HAP-1 (cell line): ENCODE results near the gene SLC25A39.
A peak's percentile ranks its signal among the peaks of the same experiment; 100 is the strongest.

Source experiments
- DNase-seq, 2 experiments: peaks; one replicate each; pipeline ENCODE4 v3.0.0-alpha.2; 2016 to 2020; ENCODE audit warnings: low spot score in 2 of 2
- H3K27me3 ChIP-seq: fragments of 250-450 bp; sonication (Bioruptor Pico); 2 replicates; pipeline ENCODE4 v1.5.1; 2020; ENCODE audit warnings: low read depth, mild to moderate bottlenecking, moderate library complexity
- H3K36me3 ChIP-seq: fragments of 250-450 bp; sonication (Bioruptor Pico); replicated peaks from 2 replicates; pipeline ENCODE4 v1.5.1; 2020; ENCODE audit warnings: mild to moderate bottlenecking
- H3K4me1 ChIP-seq: fragments of 250-450 bp; sonication (Bioruptor Pico); 2 replicates; pipeline ENCODE4 v1.5.1; 2020; ENCODE audit warnings: mild to moderate bottlenecking
- H3K4me3 ChIP-seq: fragments of 250-450 bp; sonication (Bioruptor Pico); 2 replicates; pipeline ENCODE4 v1.5.1; 2020; ENCODE audit warnings: mild to moderate bottlenecking, moderate library complexity
- H3K9me3 ChIP-seq: fragments of 250-450 bp; sonication (Bioruptor Pico); 2 replicates; pipeline ENCODE4 v1.5.1; 2020; ENCODE audit warnings: mild to moderate bottlenecking, moderate library complexity
- in situ Hi-C: fragments of 300-500 bp; cut with MboI; formaldehyde crosslinking; loops from 3 replicates; pipeline ENCODE4 v1.14.3; 2020; ENCODE audit warnings: low sequenced_read_pairs, inconsistent platforms, mixed read lengths

SLC25A39 gene

GRCh38 chr17:44360144-44360533 lies 35.5 kb upstream of the SLC25A39 start:
- DNase-seq, result no peak
- Histone ChIP-seq H3K4me1 (peaks cover 6% of the 10 kb centered on the region; the same call in 1 of the 2 replicates), H3K36me3 (no peaks in the 10 kb centered on the region), H3K4me3 (no peak overlapping the region), H3K27me3 (no peaks in the 10 kb centered on the region), H3K9me3 (no peaks in the 10 kb centered on the region)
- in situ Hi-C loops, result no loop called here

DNA sequence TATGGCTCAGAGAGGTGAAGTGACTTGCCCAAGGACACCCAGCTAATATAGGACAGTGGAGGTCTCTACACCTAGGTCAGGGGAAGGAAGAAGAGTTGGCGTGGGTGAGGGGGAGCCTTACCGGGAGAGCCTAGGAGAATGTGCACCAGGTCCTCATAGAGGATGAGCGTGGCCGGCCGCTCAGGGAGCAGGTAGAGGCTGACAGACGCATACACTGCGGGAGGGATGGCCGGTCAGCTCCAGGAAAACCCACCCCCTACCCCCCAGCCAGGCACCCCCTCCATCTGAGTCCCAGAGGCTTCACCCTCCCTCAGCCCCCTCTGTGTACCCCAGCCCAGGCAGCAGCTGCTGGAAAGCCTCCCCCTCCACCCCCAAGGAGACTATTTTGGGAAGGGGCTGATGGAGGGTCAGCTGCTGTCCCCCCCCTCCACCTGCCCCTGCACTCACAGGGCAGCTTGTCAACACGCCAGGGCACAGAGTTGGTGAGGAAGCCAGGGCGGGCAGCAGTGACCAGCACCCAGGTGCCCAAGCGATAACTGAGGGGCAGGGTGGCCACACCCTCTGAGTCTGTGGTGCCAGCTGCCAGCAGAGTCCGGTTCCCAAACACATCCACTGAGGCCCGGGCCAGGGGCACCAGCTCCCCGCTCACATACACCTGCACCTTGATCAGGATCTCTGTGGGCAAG lies 35.0 kb upstream of the SLC25A39 start:
- DNase-seq, result no peak
- no peaks in the 10 kb centered on the region for H3K9me3 ChIP-seq
- no peaks in the 10 kb centered on the region for H3K27me3 ChIP-seq
- H3K4me3 ChIP-seq, result no peak overlapping the region
- H3K4me1 ChIP-seq, result peaks cover 6% of the 10 kb centered on the region; the same call in 1 of the 2 replicates
- no peaks in the 10 kb centered on the region for H3K36me3 ChIP-seq
- in situ Hi-C loops, result no loop called here

DNA sequence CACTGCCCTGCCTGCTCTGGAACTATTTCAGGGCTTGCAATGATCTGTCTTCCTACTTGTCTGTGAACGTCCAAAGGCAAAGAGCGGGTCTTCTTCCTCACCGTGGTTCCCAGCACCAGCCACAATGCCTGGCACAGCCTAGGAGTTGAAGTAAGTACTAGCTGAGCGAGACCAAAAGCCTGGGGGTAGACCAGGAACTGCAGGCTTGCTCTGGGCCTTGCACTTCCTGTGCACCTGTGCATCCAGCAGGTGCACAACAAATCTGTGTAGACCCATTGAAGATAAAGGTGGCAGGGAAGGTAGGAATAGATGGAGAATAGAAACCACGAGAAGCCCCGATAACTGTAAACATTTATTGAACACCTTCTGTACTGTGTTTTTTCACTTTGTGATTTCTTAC lies 34.4 kb upstream of the SLC25A39 start:
- Histone ChIP-seq H3K4me1 (peaks cover 6% of the 10 kb centered on the region; the same call in 1 of the 2 replicates), H3K4me3 (no peak overlapping the region), H3K9me3 (no peaks in the 10 kb centered on the region), H3K27me3 (no peaks in the 10 kb centered on the region), H3K36me3 (no peaks in the 10 kb centered on the region)
- in situ Hi-C loops, result no loop called here
- no peak for DNase-seq

GRCh38 chr17:44358066-44358465 lies 33.4 kb upstream of the SLC25A39 start:
- H3K4me1 ChIP-seq, result peaks cover 6% of the 10 kb centered on the region; the same call in 1 of the 2 replicates
- no peak overlapping the region for H3K4me3 ChIP-seq
- H3K9me3 ChIP-seq, result no peaks in the 10 kb centered on the region
- no peak for DNase-seq
- no peaks in the 10 kb centered on the region for H3K36me3 ChIP-seq
- in situ Hi-C loops, result no loop called here
- no peaks in the 10 kb centered on the region for H3K27me3 ChIP-seq

GRCh38 chr17:44356241-44356640 lies 31.6 kb upstream of the SLC25A39 start:
- Histone ChIP-seq H3K9me3 (no peaks in the 10 kb centered on the region), H3K4me1 (peaks cover 4% of the 10 kb centered on the region; the same call in 1 of the 2 replicates), H3K36me3 (peaks cover 11% of the 10 kb centered on the region), H3K27me3 (no peaks in the 10 kb centered on the region), H3K4me3 (no peak overlapping the region)
- no peak for DNase-seq
- in situ Hi-C loops, result no loop called here

DNA sequence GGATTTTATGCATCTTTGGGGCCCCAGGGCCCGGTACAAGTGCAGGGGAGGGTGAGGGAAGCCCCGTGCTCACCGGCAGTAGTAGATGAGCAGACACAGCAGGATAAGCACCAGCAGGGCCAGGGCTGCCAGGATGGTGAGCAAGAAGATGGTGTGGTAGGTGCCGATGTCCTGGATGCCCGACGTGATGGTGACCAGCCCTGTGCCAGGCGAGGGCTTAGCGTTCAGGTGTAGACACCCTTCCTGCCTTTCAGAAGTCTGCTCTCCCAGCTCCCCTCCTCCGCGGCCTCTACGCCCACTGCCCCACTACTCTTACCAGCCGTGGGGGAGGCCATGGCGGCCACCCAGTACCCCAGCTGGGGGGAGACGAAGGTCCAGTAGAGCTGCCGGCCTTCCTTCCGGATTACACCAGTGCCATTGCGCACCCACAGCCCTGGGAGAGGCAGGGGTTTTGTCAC lies 31.0 kb upstream of the SLC25A39 start:
- in situ Hi-C loops, result no loop called here
- Histone ChIP-seq H3K27me3 (no peaks in the 10 kb centered on the region), H3K4me1 (no peaks in the 10 kb centered on the region), H3K9me3 (no peaks in the 10 kb centered on the region), H3K4me3 (no peak overlapping the region), H3K36me3 (peaks cover 17% of the 10 kb centered on the region)
- DNase-seq, result no peak

- Histone ChIP-seq H3K4me3 (no peak overlapping the region), H3K36me3 (peaks cover 20% of the 10 kb centered on the region), H3K4me1 (no peaks in the 10 kb centered on the region), H3K27me3 (no peaks in the 10 kb centered on the region), H3K9me3 (no peaks in the 10 kb centered on the region)
- in situ Hi-C loops, result no loop called here
- DNase-seq, result no peak
These were observed 30.2 kb upstream of the SLC25A39 start for GRCh38 chr17:44354582-44355561.

DNA sequence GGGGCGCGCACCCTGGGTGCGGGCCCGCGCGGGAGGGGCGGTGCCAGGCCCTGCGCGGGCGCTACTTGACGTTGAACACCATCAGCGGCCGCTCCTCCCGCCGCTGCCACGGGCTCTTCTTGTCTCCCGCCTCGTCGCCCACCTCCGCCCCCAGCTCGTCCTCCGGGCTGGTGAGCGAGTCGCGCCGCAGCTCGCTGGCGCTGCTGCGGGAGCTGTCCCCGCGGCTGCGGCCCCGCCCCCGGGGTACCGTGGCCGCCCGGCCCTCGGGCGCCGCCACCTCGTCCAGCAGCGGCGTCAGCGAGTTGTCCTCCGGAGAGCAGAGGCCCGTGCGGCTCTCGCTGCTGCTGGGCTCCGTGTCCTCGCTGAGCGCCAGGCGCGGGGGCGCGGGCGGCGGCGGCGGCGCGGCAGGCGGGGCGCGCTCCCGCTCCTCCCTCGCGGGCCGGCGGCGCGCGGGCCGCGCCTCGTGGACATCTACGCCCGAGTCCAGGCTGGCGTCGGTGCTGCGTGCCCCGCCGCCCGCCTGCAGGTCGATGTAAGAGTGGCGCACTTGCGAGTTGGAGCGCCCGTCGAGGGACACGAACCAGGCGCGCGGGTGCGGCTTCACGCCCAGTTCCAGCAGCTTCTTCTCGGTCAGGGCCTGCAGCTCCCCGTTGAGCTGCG lies 29.2 kb upstream of the SLC25A39 start:
- no peak for DNase-seq
- Histone ChIP-seq H3K4me1 (no peaks in the 10 kb centered on the region), H3K9me3 (no peaks in the 10 kb centered on the region), H3K36me3 (peaks cover 20% of the 10 kb centered on the region), H3K4me3 (no peak overlapping the region), H3K27me3 (no peaks in the 10 kb centered on the region)
- in situ Hi-C loops, result no loop called here

GRCh38 chr17:44352828-44353671 lies 28.4 kb upstream of the SLC25A39 start:
- Histone ChIP-seq H3K36me3 (peaks cover 20% of the 10 kb centered on the region), H3K9me3 (no peaks in the 10 kb centered on the region), H3K4me1 (no peaks in the 10 kb centered on the region), H3K27me3 (no peaks in the 10 kb centered on the region), H3K4me3 (no peak overlapping the region)
- in situ Hi-C loops, result no loop called here
- no peak for DNase-seq

- no peaks in the 10 kb centered on the region for H3K4me1 ChIP-seq
- no peaks in the 10 kb centered on the region for H3K27me3 ChIP-seq
- H3K4me3 ChIP-seq, result no peak overlapping the region
- H3K36me3 ChIP-seq, result peaks cover 20% of the 10 kb centered on the region
- DNase-seq, result no peak
- in situ Hi-C loops, result no loop called here
- H3K9me3 ChIP-seq, result no peaks in the 10 kb centered on the region
These were observed 27.6 kb upstream of the SLC25A39 start for GRCh38 chr17:44351961-44352827.

DNA sequence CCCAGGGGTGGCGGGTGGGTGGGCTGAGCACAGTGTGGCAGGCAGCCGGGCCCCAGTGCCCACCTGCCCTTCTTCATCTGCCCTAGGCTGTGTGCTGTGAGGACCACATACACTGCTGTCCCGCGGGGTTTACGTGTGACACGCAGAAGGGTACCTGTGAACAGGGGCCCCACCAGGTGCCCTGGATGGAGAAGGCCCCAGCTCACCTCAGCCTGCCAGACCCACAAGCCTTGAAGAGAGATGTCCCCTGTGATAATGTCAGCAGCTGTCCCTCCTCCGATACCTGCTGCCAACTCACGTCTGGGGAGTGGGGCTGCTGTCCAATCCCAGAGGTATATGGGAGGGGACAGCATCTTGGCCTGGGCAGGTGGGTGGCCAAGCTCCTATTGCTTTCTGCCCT lies 26.8 kb upstream of the SLC25A39 start:
- DNase-seq, result no peak
- Histone ChIP-seq H3K27me3 (no peaks in the 10 kb centered on the region), H3K4me1 (no peaks in the 10 kb centered on the region), H3K9me3 (no peaks in the 10 kb centered on the region), H3K36me3 (peaks cover 20% of the 10 kb centered on the region), H3K4me3 (no peak overlapping the region)
- in situ Hi-C loops, result no loop called here

GRCh38 chr17:44350733-44351226 lies 26.2 kb upstream of the SLC25A39 start:
- H3K4me1 ChIP-seq, result no peaks in the 10 kb centered on the region
- peaks cover 20% of the 10 kb centered on the region for H3K36me3 ChIP-seq
- H3K9me3 ChIP-seq, result no peaks in the 10 kb centered on the region
- in situ Hi-C loops, result no loop called here
- no peaks in the 10 kb centered on the region for H3K27me3 ChIP-seq
- peak in 1 of 2 experiments; percentile 81 for DNase-seq
- no peak overlapping the region for H3K4me3 ChIP-seq
